Common myeloid progenitor, CD34-positive (primary cell): ENCODE results near the gene ZNF446.
"Not testable (repeated sequence)": the region's sequence is repeated elsewhere in the genome, so short reads cannot be mapped to it uniquely, and the experiment has no call there.

ENCODE experiments used
- CTCF ChIA-PET: fragments of 350-600 bp; sonication (Branson Sonifier 250); formaldehyde crosslinking; loops from one replicate; lab custom pipeline; 2021; ENCODE audit warnings: antibody characterized with exemption; lab: Charles Lee
- POLR2A ChIA-PET: fragments of 350-600 bp; sonication (Branson Sonifier 250); formaldehyde crosslinking; loops from one replicate; lab custom pipeline; 2021; ENCODE audit warnings: antibody characterized with exemption; lab: Charles Lee
- DNase-seq, 3 donors: peaks; one replicate each; pipeline versions ENCODE4 v3.0.0 to v3.0.0-alpha.2; 2013
- H3K27ac ChIP-seq, 2 experiments: 1 replicate in 1 of 2; 2 replicates in 1 of 2; pipeline ENCODE4 v1.7.0; 2013; ENCODE audit warnings: inconsistent platforms in 2 of 2, low read length in 2 of 2, mild to moderate bottlenecking in 2 of 2, low read depth in 1 of 2, moderate library complexity in 1 of 2; ENCODE audit not compliant: severe bottlenecking in 2 of 2, insufficient read depth in 1 of 2, poor library complexity in 1 of 2
- H3K27me3 ChIP-seq, 5 experiments: replicated peaks in 2 of 5; 1 replicate in 3 of 5; 2 replicates in 2 of 5; pipeline versions ENCODE4 v1.6.1 to v1.7.0; 2013; ENCODE audit warnings: low read length in 4 of 5, mild to moderate bottlenecking in 2 of 5, moderate library complexity in 2 of 5, inconsistent platforms in 1 of 5; ENCODE audit not compliant: insufficient read depth in 5 of 5, control insufficient read depth in 4 of 5
- H3K36me3 ChIP-seq, 4 experiments: 1 replicate in 2 of 4; 2 replicates in 2 of 4; pipeline versions ENCODE4 v1.6.1 to v1.7.0; 2013; ENCODE audit warnings: low read length in 3 of 4, control low read depth in 1 of 4, mild to moderate bottlenecking in 1 of 4; ENCODE audit not compliant: control insufficient read depth in 4 of 4, insufficient read depth in 4 of 4
- H3K4me1 ChIP-seq, 4 experiments: 1 replicate in 3 of 4; 2 replicates in 1 of 4; pipeline versions ENCODE4 v1.6.1 to v1.7.1; 2013; ENCODE audit warnings: low read length in 3 of 4, mild to moderate bottlenecking in 3 of 4, control low read depth in 1 of 4, inconsistent platforms in 1 of 4, moderate library complexity in 1 of 4; ENCODE audit not compliant: control insufficient read depth in 4 of 4, insufficient read depth in 4 of 4; ENCODE audit errors: control extremely low read depth in 1 of 4
- H3K4me3 ChIP-seq, 7 experiments: 1 replicate in 4 of 7; 2 replicates in 3 of 7; pipeline versions ENCODE4 v1.5.1 to v1.7.0; 2013; ENCODE audit warnings: mild to moderate bottlenecking in 7 of 7, low read length in 6 of 7, moderate library complexity in 6 of 7, inconsistent platforms in 2 of 7, low read depth in 2 of 7, control low read depth in 1 of 7; ENCODE audit not compliant: insufficient read depth in 4 of 7, control insufficient read depth in 1 of 7; ENCODE audit errors: extremely low read depth in 1 of 7
- H3K9me3 ChIP-seq, 5 experiments: 1 replicate in 4 of 5; 2 replicates in 1 of 5; pipeline versions ENCODE4 v1.6.1 to v1.7.1; 2013; ENCODE audit warnings: low read length in 4 of 5, mild to moderate bottlenecking in 2 of 5, inconsistent platforms in 1 of 5, low read depth in 1 of 5, moderate library complexity in 1 of 5; ENCODE audit not compliant: control insufficient read depth in 4 of 5, insufficient read depth in 2 of 5; ENCODE audit errors: control extremely low read depth in 1 of 5
- WGBS: methylation state at CpG from one replicate; pipeline ENCODE4 v1.1.5; 2013; ENCODE audit not compliant: insufficient coverage; 5-methylcytosine and 5-hydroxymethylcytosine counted together

ZNF446 gene

DNA sequence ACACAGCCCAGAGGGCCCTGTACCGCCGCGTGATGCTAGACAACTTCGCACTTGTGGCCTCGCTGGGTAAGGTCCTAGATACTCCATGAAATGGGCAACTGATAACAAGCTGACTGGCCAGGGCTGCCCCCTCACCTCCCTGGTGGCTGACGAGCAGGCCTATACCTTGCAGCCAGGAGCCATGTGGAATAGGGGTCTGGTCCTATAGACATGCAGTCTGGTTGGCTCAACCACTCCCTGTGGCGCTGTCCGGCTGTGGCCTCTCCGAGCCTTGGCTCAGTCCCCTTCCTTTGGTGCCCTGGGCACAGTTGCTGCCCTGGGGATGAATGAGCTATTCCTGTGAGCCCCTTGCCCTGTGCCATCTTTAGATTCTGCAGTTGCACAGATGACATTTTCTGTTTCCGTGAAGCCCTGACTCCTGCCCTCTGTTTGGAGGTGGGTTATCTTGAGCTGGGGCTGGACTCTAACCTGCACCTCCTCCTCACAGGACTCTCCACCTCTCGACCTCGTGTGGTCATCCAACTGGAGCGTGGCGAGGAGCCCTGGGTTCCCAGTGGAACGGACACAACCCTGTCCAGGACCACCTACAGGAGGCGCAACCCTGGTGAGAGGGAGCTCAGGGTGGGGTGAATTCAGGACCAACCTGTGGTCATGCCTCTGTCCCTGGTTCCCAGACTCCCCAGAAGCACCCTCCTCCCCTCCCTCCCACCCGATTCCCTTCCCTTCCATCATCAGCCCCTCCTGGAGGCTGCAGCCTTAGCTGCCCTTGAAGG lies 6.7 kb upstream of the ZNF446 start:
- ChIA-PET CTCF (interaction anchor here (0.8 to 0.9 kb wide), 2 partner anchors 19 to 107 kb away, joined by 3 read pairs; partner anchors contain the start of gene ZNF497), POLR2A (no interaction called here)
- no peak overlapping the region for H3K27ac ChIP-seq
- H3K9me3 ChIP-seq: no peaks in the 10 kb centered on the region
- DNase-seq: no peak
- 98% methylated on average over 16 of the region's 17 CpGs for WGBS
- H3K4me3 ChIP-seq: no peak overlapping the region
- H3K4me1 ChIP-seq: peaks cover 0 to 17% (median 15%) of the 10 kb centered on the region in 4 experiments
- H3K36me3 ChIP-seq: peaks cover 0 to 42% (median 25%) of the 10 kb centered on the region in 4 experiments
- peaks cover 0 to 4% (median 0%) of the 10 kb centered on the region in 5 experiments for H3K27me3 ChIP-seq

DNA sequence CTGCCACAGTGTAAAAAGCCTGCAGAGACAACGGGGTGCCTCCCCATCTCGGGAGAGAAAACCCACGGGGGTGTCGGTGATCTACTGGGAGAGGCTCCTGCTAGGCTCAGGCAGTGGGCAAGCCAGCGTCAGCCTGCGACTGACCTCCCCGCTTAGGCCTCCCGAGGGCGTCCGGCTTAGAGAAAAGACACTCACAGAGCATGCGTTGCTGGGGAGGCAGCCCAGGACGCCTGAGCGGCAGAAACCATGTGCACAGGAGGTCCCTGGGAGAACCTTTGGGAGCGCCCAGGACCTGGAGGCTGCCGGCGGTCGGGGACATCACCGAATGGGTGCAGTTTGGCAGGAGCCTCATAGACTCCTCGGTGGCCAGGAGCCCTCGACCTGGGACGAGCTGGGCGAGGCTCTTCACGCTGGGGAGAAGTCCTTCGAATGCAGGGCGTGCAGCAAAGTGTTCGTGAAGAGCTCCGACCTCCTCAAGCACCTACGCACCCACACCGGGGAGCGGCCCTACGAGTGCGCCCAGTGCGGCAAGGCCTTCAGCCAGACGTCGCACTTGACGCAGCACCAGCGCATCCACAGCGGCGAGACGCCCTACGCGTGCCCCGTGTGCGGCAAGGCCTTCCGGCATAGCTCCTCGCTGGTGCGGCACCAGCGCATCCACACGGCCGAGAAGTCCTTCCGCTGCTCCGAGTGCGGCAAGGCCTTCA lies 5.2 kb upstream of the ZNF446 start:
- CTCF ChIA-PET: not testable (repeated sequence)

DNA sequence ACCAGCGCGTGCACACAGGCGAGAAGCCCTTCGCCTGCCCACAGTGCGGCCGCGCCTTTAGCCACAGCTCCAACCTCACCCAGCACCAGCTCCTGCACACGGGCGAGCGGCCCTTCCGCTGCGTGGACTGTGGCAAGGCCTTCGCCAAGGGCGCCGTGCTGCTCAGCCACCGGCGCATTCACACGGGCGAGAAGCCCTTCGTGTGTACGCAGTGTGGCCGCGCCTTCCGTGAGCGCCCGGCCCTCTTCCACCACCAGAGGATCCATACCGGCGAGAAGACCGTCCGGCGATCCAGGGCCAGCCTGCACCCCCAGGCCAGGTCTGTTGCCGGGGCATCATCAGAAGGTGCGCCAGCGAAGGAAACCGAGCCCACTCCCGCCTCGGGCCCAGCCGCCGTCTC lies 4.4 kb upstream of the ZNF446 start:
- peaks cover 0 to 42% (median 25%) of the 10 kb centered on the region in 4 experiments for H3K36me3 ChIP-seq
- POLR2A ChIA-PET: no interaction called here
- no peak overlapping the region for H3K27ac ChIP-seq
- peaks cover 6 to 28% (median 27%) of the 10 kb centered on the region in 4 experiments for H3K4me1 ChIP-seq
- no peaks in the 10 kb centered on the region for H3K9me3 ChIP-seq
- H3K27me3 ChIP-seq: no peaks in the 10 kb centered on the region
- H3K4me3 ChIP-seq: no peak overlapping the region
- 97% methylated on average over 39 of the region's 39 CpGs for WGBS
- no peak for DNase-seq
- CTCF ChIA-PET: no interaction called here

More for the DNA sequence above, 5.2 kb upstream of the ZNF446 start:
- WGBS: 94% methylated on average over 12 of the region's 53 CpGs
- Histone ChIP-seq H3K4me1 (peaks cover 4 to 28% (median 26%) of the 10 kb centered on the region in 4 experiments), H3K36me3 (peaks cover 0 to 42% (median 25%) of the 10 kb centered on the region in 4 experiments)
- POLR2A ChIA-PET, DNase-seq, H3K4me3 ChIP-seq, H3K9me3 ChIP-seq, H3K27me3 ChIP-seq, H3K27ac ChIP-seq: not testable (repeated sequence)

DNA sequence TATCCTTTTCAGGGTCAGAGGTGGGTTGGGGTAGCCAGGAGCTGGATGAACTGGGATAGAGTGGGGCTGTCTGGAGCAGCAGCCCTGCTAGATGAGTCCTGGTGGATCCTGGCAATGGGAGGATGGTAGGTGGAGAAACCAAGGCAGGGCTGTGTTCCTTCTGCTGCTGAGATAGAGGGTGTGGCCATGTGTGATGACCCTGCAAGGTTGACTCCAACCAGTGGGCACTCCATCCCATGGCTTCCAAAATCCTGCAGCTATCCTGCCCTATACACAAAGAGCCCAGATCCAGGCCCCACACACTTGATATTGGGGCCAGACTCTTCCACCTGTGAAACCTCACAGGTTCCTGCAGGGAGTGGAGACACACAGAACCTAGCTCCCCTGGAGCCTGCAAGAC lies 2.4 kb upstream of the ZNF446 start:
- CTCF ChIA-PET: interaction anchor here (1.0 kb wide), 1 partner anchor 28 kb away, joined by 3 read pairs; no protein-coding TSS in a partner anchor

DNA sequence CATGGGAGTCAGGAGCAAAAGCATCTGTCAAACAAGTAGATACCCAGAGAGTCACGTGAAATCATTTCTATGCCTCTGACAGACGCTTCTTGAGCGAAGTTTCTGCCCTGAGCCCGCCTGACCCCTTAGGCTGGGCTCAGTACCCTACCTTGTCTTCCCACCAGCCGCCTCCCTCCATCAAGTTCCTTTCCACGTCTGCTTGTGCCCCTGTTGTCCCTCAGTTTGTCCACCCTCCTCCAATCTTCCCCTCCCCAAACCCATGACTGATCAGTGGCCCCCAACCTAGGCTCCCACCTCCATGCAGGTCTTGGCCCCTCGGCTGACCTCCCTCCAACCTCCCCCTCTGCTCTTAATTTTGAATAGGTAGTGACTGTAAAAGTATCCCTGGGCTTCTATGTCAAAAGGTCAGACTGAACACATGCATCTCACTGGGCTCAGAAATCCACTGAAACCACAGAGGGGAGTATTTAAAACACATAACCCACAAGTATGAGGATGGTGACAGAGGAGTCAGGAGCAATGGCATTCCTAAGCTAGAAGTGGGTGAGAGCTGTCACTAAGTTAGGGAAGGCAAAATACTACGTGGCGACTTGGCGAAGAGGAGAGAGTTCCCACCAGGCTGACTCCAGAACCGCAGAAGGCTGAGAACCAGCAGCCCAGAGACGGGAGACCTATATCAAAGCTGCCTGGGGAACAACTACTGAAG lies 1.7 kb upstream of the ZNF446 start:
- Histone ChIP-seq H3K27ac (peak overlapping the region in 1 of 2 experiments; percentile 88), H3K27me3 (no peaks in the 10 kb centered on the region), H3K4me3 (peak overlapping the region in 3 of 7 experiments; percentile 74 to 89 (median 76)), H3K4me1 (peaks cover 7 to 25% (median 21%) of the 10 kb centered on the region in 4 experiments), H3K36me3 (peaks cover 0 to 44% (median 23%) of the 10 kb centered on the region in 4 experiments), H3K9me3 (no peaks in the 10 kb centered on the region)
- CTCF ChIA-PET: no interaction called here
- POLR2A ChIA-PET: interaction anchor here (0.7 kb wide), 1 partner anchor 45 kb away, joined by 5 read pairs; the partner anchor contains the start of gene ZBTB45
- WGBS: 93% methylated on average over 11 of the region's 12 CpGs
- DNase-seq: no peak

More for the DNA sequence above, 2.4 kb upstream of the ZNF446 start:
- POLR2A ChIA-PET: no interaction called here
- Histone ChIP-seq H3K9me3 (no peaks in the 10 kb centered on the region), H3K36me3 (peaks cover 0 to 43% (median 26%) of the 10 kb centered on the region in 4 experiments), H3K4me3 (no peak overlapping the region), H3K27ac (no peak overlapping the region), H3K27me3 (no peaks in the 10 kb centered on the region), H3K4me1 (peaks cover 7 to 25% (median 21%) of the 10 kb centered on the region in 4 experiments)
- no peak for DNase-seq

DNA sequence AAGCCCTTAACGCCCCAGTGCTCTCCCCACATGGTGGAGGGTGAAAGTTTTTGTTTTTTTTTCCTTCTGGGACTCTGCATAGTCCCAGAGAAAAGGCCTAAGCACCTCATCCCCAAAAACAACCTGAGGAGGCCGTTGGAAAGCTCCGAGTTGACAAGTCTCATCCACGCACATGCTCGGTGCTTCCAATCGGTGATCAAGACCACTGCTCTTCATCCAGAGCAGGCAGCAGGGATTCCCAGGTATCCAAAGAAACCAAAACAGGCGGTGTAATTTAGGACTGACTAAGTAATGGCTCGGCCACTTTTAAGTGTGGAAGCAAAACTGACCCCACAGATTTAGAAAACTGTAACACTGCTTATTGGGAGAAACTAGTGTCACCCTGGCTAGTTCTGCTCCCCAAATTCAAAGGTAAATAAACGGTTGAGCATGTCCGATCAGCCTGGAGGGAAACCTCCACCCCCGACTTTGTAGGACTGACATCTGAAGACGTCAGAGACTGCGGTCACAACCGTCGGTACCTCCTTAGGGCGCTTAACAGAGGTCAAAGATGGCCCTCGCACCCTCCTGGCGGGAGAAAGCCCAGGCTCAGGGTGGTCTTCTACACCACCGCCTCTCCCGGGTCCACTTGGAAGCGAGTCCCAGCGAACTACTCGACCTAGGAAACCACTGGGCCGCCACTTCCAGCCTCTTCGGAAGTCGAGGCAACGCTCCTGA lies 997 bp upstream of the ZNF446 start:
- peaks cover 7 to 25% (median 21%) of the 10 kb centered on the region in 4 experiments for H3K4me1 ChIP-seq
- H3K27ac ChIP-seq: peak overlapping the region; percentile 66 to 88
- no peaks in the 10 kb centered on the region for H3K27me3 ChIP-seq
- CTCF ChIA-PET: no interaction called here
- 24% methylated on average over 26 of the region's 27 CpGs for WGBS
- H3K9me3 ChIP-seq: no peaks in the 10 kb centered on the region
- POLR2A ChIA-PET: interaction anchor here (0.6 to 1.0 kb wide), 3 partner anchors 35 to 1235 kb away, joined by 3 to 5 read pairs (median 3); partner anchors contain the start of genes ZBTB45 and ZNF132
- peak overlapping the region; percentile 51 to 89 (median 76) for H3K4me3 ChIP-seq
- peak in 1 of 3 donors; percentile 55 for DNase-seq
- peaks cover 0 to 41% (median 18%) of the 10 kb centered on the region in 4 experiments for H3K36me3 ChIP-seq
